HG03045 (cell line): ENCODE data around the gene ASIC3.
"Not testable (repeated sequence)": the region's sequence is repeated elsewhere in the genome, so short reads cannot be mapped to it uniquely, and the experiment has no call there.

ENCODE experiments used
- ATAC-seq: cut with Tn5 transposase; IDR thresholded peaks from one replicate; pipeline ENCODE4 v1.9.1; 2021; ENCODE audit warnings: mild to moderate bottlenecking, moderate library complexity; ENCODE audit not compliant: unreplicated experiment

ASIC3 gene

DNA sequence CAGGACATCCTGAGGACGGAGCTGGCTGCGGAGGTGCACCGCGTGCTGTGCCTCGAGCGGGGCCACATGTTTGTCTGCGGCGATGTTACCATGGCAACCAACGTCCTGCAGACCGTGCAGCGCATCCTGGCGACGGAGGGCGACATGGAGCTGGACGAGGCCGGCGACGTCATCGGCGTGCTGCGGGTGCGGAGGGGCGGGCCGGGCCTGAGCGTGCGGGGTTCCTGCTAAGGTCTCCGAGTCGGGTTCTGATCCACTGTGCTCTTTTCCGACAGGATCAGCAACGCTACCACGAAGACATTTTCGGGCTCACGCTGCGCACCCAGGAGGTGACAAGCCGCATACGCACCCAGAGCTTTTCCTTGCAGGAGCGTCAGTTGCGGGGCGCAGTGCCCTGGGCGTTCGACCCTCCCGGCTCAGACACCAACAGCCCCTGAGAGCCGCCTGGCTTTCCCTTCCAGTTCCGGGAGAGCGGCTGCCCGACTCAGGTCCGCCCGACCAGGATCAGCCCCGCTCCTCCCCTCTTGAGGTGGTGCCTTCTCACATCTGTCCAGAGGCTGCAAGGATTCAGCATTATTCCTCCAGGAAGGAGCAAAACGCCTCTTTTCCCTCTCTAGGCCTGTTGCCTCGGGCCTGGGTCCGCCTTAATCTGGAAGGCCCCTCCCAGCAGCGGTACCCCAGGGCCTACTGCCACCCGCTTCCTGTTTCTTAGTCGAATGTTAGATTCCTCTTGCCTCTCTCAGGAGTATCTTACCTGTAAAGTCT is 34.4 kb upstream of the ASIC3 start:
- ATAC-seq, result peak; percentile 42

DNA sequence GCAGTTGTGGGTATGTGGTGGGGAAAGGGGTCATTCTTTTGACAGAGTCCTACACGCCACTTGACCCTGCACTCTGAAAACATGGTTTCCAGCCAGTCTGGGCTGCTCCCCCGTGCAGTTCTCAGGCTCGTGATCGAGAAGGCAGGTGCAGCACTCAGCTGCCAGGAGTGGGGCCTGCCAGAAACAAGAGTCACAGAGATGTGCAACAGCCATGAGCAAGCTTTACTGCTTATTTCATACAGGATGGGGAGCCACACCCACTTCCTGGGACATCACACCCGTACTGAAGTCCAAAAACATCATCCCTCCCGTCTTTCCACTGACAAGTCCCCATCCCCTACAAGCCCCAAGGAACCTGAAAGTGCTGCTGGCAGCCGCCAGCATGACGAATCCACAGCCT is 33.4 kb upstream of the ASIC3 start:
- no peak for ATAC-seq

DNA sequence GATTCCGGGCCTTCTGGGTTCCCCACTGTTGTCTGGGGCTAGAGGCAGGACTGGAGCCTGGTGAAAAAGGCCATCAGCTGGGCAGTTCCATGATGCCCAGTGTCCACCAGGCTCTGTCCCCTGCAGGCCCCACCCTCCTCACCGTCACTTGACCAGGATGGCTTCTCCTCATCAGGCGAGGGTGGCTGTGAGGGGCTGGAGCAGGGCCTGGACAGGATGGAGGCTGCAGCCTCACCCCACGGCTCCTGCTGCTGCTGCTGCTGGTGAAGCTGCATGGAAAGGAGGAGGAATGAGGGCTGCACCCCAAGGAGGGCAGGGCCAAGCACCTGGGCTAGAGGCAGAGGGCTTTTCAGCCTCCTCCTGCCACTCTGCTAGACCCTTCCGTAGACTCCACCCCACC is 32.4 kb upstream of the ASIC3 start:
- no peak for ATAC-seq

DNA sequence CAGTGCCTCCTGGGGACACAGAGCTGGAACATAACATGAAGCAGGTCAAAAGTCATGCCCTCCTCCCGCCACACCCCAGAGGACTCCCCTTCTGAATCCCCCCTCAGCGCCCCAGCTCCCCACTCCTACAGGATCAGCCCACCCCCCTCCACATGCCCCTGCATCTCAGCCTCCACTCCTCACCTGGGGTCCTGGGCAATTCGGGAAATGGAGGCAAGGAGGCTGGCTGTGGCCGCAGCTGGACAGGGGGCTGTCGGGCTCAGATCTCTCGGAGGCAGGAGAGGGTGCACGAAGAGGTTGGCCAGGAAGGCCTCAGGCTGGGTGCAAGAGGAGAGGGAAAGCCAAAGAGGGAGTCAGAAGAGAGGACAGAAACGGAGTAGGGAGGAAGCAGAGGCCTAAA is 31.8 kb upstream of the ASIC3 start:
- no peak for ATAC-seq

DNA sequence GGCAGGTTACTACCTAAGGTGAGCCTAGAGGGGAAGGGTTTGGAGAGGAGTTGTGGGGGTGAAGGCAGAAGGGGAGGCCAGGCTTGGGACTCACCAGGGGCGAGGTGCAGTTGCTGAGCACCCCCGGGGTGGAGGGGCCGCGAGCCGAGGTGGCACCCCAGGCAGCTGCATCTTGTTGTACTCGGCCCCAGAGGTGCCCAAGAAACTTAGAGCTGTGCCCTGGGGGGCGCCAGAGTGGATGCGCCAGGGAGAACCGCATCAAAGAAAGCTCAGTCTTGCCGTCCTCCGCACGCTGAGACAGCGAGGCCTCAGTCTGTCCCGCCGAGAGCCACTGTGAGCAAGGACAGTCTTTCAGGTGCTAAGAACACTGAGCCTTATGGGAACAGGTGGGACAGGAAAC is 31.4 kb upstream of the ASIC3 start:
- ATAC-seq, result no peak

DNA sequence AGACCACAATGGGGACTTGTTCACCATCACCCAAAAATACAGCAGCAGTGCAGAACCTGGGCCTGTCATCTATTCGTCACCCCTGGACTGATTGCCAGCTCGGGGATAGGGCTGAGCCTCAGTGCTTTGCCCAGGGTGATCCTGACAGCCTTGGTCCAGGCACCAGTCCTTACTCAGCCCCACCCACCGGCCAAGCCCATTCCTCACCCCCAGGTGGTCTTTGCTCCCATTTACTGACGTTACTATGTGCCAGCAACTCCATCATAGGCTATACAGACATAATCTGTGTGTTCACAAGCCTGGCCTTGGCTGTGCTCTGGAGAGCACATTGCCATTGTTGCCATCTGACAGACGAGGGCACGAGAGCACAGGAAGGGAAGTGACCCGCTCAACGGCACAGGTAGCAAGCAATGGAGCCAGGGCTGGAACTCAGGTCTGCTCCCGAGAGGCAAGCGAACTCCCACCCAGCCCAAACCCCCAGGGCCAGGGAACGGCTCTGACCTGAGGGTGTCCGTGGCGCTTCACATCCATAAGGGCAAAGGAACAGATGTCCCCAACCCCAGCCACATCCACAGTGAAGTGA is 30.9 kb upstream of the ASIC3 start:
- ATAC-seq, result no peak

DNA sequence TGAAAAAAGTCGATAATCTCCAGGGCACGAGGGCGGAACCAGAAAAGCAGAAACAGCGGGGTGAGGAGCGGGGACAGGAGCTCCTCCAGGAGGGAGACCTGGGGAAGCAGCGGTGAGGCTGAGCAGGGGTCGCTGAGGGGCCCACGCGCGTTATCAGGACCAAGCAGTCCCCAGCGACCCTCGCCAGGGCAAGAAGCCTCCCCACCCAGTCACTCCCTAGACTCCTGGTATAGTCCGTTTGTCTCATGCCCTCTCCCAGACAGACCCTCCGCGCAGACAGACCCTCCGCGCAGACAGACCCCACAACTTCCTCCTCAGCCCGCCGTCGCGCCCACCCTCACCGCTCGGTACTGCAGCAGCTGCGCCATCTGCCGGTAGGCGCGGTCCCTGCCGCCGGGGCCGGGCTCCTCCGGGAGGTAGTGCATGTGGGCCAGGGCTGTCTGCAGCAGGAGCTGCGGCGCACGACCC is 30.3 kb upstream of the ASIC3 start:
- no peak for ATAC-seq

DNA sequence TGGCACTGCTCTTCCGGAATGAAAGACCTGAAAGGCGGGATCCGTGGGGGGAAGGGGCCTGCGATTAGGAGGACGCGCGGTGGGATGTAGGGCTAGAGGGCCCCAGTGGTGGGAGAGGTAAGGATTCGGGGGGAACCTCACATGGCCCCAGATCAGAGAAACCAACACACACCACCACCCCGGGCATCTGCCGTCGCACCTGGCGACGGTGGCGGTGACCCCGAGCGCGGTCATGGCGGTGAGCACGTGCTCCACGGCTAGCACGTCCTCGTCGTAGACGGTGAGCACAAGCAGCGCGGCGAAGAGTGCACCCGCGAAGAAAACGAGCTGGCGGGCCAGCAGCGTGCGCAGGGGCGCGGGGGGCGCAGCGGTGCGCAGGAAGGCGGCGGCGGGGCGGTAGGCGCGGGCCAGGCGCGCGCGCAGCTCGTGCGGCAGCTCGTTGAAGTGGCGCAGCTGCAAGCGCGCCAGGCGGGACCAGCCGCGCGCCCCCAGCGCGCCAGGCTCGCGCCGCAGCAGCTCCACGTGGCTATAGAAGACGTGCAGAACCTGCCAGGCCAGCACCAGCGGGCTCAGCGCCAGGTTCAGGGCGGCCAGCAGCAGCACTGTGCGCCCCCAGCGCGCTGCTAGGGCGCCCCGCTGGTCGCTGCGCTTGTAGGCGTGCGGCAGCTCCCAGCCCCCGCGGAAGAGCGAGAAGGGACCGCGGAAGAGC is 29.8 kb upstream of the ASIC3 start:
- no peak for ATAC-seq

DNA sequence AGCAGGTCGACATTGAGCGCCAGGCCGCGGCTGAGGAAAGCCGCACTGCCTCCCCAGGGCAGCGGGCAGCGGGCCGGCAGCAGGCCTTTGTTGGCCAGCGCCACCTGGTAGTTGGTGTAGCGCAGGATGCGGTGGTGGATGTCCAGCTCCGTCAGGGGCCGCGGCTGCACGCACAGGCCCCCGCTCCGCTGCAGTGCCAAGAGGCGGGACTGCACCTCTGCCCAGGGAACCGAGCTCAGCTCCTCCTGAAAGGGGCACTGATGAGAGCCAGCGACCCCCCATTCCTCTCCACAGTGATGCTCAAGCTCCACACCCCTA is 29.2 kb upstream of the ASIC3 start:
- ATAC-seq, result no peak

DNA sequence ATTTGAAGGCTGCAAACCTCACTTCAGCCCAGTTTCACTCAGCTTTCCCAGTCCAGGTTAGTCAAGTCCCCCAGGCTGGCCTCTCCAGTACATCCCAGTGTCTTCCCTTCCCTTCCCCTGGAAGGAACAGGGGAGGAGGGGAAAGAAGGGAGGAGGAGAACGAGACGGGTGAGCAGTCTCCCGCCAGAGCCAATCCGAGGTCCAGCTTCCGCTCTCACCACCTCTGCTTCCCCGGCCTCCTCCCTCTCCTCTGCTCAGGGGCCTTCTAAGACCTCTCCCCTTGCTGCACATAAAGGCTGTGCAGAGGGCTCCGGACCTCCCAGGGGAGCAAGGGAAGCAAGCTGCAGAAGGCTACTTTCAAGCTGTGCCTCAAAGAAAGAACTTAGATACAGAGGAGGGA is 28.1 kb upstream of the ASIC3 start:
- no peak for ATAC-seq

DNA sequence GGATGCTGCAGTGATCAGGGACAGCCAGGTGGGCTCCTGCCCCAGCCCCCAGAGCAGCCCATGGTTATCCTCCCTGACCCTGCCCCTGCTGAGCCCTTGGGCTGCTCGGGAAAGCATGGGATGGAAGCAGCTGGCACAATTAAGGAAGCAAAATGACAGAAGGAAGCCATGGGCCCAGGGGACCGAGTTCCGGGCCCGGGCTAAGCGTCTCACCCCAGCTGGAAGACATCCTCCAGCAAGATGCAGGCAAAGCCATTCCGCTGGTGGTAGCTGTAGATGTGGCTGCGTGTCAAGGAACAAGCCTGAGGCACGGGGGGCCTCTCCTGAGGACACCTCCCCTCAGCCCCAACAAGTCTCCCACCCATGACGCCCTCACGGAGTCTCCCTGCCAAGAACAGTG is 25.1 kb upstream of the ASIC3 start:
- no peak for ATAC-seq

DNA sequence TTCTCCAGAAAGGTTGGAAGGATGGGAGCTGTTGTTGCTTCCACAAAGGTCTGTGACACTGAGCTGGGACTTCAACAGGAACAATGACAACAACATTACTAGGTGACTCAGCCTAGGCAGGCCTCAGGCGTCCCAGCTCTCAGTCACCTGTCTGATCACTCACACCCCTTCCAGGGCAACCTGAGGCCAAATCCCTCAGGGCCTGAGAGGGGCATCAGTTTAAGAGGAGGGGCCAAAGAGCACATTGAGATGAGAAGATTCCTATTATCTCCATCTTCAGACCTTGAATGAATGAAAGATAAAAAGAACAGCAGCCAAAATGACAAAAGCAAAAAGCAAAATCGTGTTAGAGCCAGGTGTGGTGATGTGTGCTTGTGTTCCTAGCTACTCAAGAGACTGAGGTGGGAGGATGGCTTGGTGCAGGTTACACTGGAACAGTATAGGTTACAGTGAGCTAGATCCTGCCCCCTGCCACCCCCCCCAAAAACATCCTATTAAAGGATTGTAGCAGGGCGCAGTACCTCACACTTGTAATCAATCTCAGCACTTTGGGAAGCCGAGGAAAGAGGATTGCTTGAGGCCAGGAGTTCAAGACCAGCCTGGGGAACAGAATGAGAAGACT is 23.8 kb upstream of the ASIC3 start, which contains the start of gene ATG9B:
Gene ATG9B, minus strand, starts transcription at position 60 of the 622 bp plus-strand sequence. CDS start 71 bp downstream, outside the sequence.
- no peak for ATAC-seq

DNA sequence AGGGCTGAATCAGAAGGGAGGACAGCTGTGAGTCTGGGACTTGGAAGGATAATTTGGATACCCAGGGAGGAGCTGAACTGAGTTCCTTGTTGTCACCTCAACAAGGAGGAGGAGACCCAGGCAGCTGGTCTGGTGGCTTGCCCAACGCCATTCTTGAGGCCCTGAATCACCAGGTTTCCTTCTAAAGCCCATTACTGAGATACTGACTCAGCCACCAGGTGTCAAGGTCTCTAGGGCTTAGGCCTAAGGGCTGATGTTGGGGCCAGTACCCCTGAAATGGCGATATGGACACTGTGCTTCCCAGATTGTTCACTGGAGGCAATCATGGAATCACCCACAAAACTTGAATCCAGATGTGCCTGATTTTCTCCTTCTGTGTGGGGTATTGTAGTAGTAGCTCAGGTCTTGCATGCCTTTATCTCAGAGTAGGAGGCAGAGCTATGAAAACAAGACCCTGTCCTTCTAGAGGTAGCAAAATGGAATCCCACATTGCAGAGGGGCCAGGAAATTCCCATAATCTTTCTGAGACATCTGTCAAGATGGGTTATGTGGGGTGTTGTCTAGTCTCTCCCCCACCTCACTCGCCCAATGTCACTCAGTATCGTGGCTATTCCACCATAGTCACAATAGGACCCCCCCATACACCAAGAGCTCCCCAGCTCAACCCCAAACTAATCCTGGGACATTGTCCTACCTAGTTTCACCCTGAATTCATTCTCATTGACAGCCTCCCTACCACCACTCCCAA is 22.2 kb upstream of the ASIC3 start:
- no peak for ATAC-seq

DNA sequence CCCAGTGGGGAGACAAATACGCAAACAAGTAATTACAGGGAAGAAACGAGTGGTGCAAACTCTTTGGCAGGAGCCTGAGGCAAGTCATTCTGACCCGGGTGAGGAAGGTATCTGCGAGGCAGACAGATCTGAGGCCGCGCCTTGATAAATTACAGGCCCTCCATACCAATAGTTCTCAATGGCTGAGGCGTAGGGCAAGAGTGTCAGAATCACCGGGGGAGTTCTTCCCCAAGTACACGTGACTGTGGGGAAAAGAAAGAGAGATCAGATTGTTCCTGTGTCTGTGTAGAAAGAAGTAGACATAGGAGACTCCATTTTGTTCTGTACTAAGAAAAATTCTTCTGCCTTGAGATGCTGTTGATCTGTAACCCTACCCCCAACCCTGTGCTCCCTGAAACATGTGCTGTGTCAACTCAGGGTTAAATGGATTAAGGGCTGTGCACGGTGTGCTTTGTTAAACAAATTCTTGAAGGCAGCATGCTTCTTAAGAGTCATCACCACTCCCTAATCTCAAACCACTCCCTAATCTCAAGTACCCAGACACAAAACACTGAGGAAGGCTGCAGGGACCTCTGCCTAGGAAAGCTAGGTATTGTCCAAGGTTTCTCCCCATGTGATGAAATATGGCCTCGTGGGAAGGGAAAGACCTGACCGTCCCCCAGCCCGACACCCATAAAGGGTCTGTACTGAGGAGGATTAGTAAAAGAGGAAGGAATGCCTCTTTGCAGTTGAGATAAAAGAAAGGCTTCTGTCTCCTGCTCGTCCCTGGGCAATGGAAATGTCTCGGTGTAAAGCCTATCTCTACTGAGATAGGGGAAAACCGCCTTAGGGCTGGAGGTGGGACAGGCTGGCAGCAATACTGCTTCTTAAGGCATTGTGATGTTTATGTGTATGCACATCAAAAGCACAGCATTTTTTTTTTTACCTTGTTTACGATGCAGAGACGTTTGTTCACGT is 21.3 kb upstream of the ASIC3 start:
- ATAC-seq, result not testable (repeated sequence)

DNA sequence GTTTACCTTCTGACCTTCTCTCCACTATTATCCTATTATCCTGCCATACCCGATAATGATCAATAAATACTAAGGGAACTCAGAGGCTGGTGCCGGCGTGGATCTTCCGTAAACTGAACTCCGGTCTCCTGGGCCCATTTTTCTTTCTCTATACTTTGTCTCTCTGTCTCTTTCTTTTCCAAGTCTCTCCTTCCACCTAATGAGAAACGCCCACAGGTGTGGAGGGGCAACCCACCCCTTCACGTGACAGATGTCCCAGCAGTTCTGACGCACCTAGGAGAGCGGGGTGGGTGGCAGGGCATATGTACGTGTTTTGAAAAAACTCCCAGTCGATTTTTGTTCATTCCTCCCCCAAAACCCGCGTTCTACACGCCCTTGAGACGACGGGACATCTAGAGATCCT is 20.6 kb upstream of the ASIC3 start:
- ATAC-seq, result peak; percentile 7

DNA sequence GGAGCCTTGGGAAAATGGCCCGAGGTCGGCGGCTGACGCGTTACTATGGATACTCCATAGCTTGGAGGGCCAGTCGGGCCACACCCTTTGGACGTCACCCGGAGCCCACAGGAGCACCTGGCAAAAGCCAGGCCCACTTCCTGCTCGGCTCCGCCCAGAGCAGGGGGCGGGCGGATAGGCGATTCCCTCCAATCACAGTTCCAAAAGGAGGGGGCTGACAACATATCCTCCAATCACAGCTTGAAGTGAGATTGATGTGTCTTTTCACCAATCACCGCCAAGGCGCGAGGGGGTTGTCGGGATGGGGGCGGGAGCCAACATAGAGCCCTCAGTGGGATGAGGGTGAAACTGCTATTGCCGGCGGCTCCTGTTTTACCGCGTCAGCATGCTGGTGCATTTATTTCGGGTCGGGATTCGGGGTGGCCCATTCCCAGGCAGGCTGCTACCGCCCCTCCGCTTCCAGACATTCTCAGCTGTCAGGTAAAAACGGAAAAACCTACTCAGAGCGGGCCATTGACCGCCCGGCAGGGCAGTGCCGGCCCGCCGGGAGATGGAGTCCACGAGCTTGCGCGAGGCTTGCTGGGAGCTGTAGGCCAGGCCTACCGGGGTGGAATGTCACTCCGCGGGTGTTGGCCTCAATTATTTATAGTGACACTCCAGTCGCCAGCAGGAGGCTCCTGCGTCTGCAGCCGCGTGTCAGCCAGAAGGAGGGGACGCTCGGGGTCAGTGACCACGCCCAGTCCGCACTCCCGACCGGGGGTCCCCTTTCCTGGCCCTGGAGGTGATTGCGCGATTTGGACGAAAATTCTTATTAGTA is 20.0 kb upstream of the ASIC3 start, which contains the start of gene ABCB8:
Gene ABCB8, plus strand, starts transcription at position 320 of the 817 bp plus-strand sequence. Its CDS starts 66 bp downstream, at position 386.
- ATAC-seq, result peak; percentile 98

DNA sequence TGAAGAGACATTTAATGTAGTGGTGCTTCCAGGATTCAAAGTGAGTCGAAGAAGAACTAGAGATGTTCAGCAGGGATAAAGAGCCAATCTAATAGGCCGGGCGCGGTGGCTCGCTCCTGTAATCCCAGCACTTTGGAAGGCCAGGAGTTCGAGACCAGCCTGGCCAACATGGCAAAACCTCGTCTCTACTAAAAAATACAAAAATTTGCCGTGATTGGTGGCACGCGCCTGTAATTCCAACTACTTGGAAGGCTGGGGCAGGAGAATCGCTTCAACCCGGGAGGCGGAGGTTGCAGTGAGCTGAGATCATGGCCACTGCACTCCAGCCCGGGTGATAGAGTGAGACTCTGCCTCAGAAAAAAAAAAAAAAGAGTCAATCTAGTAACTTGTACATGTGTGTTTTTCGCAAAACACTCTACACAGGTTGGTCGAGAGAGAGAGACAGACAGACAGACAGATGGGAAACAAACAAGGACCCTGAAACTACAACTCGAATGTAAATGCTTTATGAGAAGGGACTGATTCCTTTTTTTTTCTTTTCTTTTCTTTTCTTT is 19.3 kb upstream of the ASIC3 start:
- ATAC-seq, result no peak

DNA sequence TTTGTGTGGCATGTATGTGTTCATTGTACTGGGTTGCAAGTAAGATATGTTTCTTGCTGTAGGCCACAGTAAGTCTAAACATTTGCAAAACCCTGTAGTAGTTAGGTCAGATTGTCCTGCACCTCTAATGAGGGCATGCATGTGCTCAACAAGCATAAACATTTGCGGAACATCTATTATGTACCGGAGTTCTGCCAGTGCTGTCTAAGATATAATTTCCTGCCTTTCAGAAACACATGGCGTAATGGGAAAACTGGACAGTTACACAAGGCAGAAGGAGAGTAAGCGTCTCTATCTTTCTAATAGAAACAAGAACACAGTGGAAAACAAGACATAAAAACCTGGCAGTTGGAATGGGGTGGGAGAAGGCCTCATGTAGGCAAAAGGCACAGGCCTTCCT is 17.3 kb upstream of the ASIC3 start:
- ATAC-seq, result no peak
